Measurements from ENCODE around the gene FLOT2. TPM values are rescaled to one million over a fixed set of nuclear protein-coding genes. Genes with fewer than 3 reads are reported as not detected.

The FLOT2 gene
- total and polyA plus RNA-seq, 10 of the 15 experiments (the other 5 are each of a cell fraction or from before 2014, with no cell fraction given), result 56.8 to 302 (median 149) TPM

DNA sequence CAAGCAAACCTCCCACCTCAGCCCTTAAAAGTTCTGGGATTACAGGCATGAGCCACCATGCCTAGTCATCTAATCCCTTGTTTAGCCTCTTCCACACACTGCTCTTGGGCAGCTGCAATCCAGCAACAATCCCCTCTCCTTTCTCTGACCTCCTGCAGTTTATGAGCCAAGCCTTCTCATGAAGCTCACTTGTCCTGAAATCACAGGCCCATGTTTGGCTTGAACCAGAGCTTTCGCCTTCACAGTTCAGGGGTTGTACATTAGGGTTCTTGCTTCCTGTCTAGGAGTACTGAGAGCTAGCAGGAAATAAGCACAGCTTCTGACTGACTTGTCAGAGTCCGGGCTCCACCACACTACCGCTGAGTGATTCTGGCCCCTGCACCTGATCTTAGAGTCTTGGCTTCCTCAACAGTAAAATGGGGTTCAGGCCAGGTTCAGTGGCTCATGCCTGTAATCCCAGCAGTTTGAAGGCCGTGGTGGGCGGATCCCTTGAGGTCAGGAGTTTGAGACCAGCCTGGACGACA is 26.4 kb downstream of the FLOT2 start (continued):
- no peak for TF ChIP-seq TCF7 (IDR thresholded peaks at IDR 0.05; ENCODE audit: borderline replicate concordance)
- no peak for TF ChIP-seq FOXM1 (IDR thresholded peaks at IDR 0.05; ENCODE audit: low read depth, low read length)
- TF ChIP-seq ASH2L (IDR thresholded peaks at IDR 0.05; ENCODE audit: borderline replicate concordance, low read depth), result no peak
- TF ChIP-seq EZH2 (IDR thresholded peaks at IDR 0.05; ENCODE audit: borderline replicate concordance, control insufficient read depth, low read depth, low read length), result no peak
- TF ChIP-seq ZSCAN29 (IDR thresholded peaks at IDR 0.05), result no peak
- no peak for TF ChIP-seq MLLT1 (IDR thresholded peaks at IDR 0.05)
- 0 out of 2 replicates have a peak, but pooled peaks have one; percentile 32 for TF ChIP-seq TCF12 (IDR thresholded peaks at IDR 0.05; ENCODE audit: low read depth, low read length)
- no peak for TF ChIP-seq JUNB (IDR thresholded peaks at IDR 0.05)
- TF ChIP-seq NR2F1 (conservative IDR thresholded peaks at IDR 0.05), result no peak
- TF ChIP-seq CREM (IDR thresholded peaks at IDR 0.05; ENCODE audit: low read depth), result peak; percentile 31; the same call in 1 of the 2 replicates
- peak; percentile 72 for TF ChIP-seq PKNOX1 (IDR thresholded peaks at IDR 0.05)
- TF ChIP-seq ZBTB4 (CRISPR knock-in tag; IDR thresholded peaks at IDR 0.05), result no peak
- TF ChIP-seq, protein P1, sequence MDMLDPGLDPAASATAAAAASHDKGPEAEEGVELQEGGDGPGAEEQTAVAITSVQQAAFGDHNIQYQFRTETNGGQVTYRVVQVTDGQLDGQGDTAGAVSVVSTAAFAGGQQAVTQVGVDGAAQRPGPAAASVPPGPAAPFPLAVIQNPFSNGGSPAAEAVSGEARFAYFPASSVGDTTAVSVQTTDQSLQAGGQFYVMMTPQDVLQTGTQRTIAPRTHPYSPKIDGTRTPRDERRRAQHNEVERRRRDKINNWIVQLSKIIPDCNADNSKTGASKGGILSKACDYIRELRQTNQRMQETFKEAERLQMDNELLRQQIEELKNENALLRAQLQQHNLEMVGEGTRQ (IDR thresholded peaks at IDR 0.05; ENCODE audit: borderline replicate concordance, low read depth, low read length), result no peak
- TF ChIP-seq MTA2 (IDR thresholded peaks at IDR 0.05; ENCODE audit: low read depth), result no peak
- peak; percentile 25; the same call in 1 of the 2 replicates for TF ChIP-seq RAD21 (IDR thresholded peaks at IDR 0.05; ENCODE audit: insufficient read depth, low read depth, low read length)
- TF ChIP-seq NFXL1 (IDR thresholded peaks at IDR 0.05; ENCODE audit: borderline replicate concordance), result no peak
- no peak for TF ChIP-seq NKRF (conservative IDR thresholded peaks at IDR 0.05)
- no peak for TF ChIP-seq CBFB (IDR thresholded peaks at IDR 0.05; ENCODE audit: low read depth)
- TF ChIP-seq PAX8 (IDR thresholded peaks at IDR 0.05), result no peak
- no peak for TF ChIP-seq RBBP5 (conservative IDR thresholded peaks at IDR 0.05)
- TF ChIP-seq MXI1 (IDR thresholded peaks at IDR 0.05; ENCODE audit: low read depth, low read length), result no peak
- TF ChIP-seq POLR2A (IDR thresholded peaks at IDR 0.05; ENCODE audit: low read depth, low read length), result peak; percentile 61
- no peak for TF ChIP-seq RFX5 (IDR thresholded peaks at IDR 0.05; ENCODE audit: low read depth, low read length)

All from GM12878 (cell line).